ENCODE results near the gene TCF7. TPM values are rescaled to one million over a fixed set of nuclear protein-coding genes. Genes with fewer than 3 reads are reported as not detected.

Gene TCF7
- total RNA-seq, 4 donors from 2014 or later, result 1.0 to 4.3 (median 2.4) TPM; not detected in 1

- Histone ChIP-seq H3K4me1 (no peaks in the 10 kb centered on the region), H3K4me3 (no peak overlapping the region), H3K27me3 (no peaks in the 10 kb centered on the region), H3K36me3 (no peaks in the 10 kb centered on the region), H3K9me3 (no peaks in the 10 kb centered on the region), H3K27ac (no peak overlapping the region)
- TF ChIP-seq POLR2A (IDR thresholded peaks at IDR 0.05), result no peak
- TF ChIP-seq CTCF (IDR thresholded peaks at IDR 0.05), result no peak
- no peak for DNase-seq
- intact Hi-C loops (cut with DNase I; ENCODE audit: low total_unique reads), result no loop called here
These were observed 14.0 kb upstream of the TCF7 start for GRCh38 chr5:134100283-134101091.

GRCh38 chr5:134101686-134102439 lies 12.6 kb upstream of the TCF7 start:
- intact Hi-C loops (cut with DNase I; ENCODE audit: low total_unique reads), result no loop called here
- Histone ChIP-seq H3K36me3 (no peaks in the 10 kb centered on the region), H3K4me1 (no peaks in the 10 kb centered on the region)

GRCh38 chr5:134103397-134103796 lies 11.1 kb upstream of the TCF7 start:
- DNase-seq, result no peak
- Histone ChIP-seq H3K9me3 (no peaks in the 10 kb centered on the region), H3K4me3 (no peak overlapping the region), H3K36me3 (no peaks in the 10 kb centered on the region), H3K4me1 (no peaks in the 10 kb centered on the region), H3K27ac (no peak overlapping the region), H3K27me3 (no peaks in the 10 kb centered on the region)
- TF ChIP-seq POLR2A (IDR thresholded peaks at IDR 0.05) (no peak), CTCF (IDR thresholded peaks at IDR 0.05) (no peak)
- intact Hi-C loops (cut with DNase I; ENCODE audit: low total_unique reads), result no loop called here

More at GRCh38 chr5:134101686-134102439, 12.6 kb upstream of the TCF7 start:
- Histone ChIP-seq H3K9me3 (no peaks in the 10 kb centered on the region), H3K27ac (no peak overlapping the region), H3K4me3 (no peak overlapping the region), H3K27me3 (no peaks in the 10 kb centered on the region)
- DNase-seq, result peak in 1 of 2 donors; percentile 43
- TF ChIP-seq POLR2A (IDR thresholded peaks at IDR 0.05) (no peak), CTCF (IDR thresholded peaks at IDR 0.05) (peak; percentile 60 to 80 (median 64))

- H3K9me3 ChIP-seq, result no peaks in the 10 kb centered on the region
- TF ChIP-seq POLR2A (IDR thresholded peaks at IDR 0.05) (no peak), CTCF (IDR thresholded peaks at IDR 0.05) (no peak)
- H3K4me1 ChIP-seq, result no peaks in the 10 kb centered on the region
- H3K36me3 ChIP-seq, result no peaks in the 10 kb centered on the region
- no peak for DNase-seq
- intact Hi-C loops (cut with DNase I; ENCODE audit: low total_unique reads), result no loop called here
- no peak overlapping the region for H3K4me3 ChIP-seq
- no peaks in the 10 kb centered on the region for H3K27me3 ChIP-seq
- H3K27ac ChIP-seq, result no peak overlapping the region
These were observed 10.4 kb upstream of the TCF7 start for GRCh38 chr5:134103998-134104654.

Measured in uterus (tissue), 4 donors.